ENCODE measurements around the gene RPL10A.

DNA sequence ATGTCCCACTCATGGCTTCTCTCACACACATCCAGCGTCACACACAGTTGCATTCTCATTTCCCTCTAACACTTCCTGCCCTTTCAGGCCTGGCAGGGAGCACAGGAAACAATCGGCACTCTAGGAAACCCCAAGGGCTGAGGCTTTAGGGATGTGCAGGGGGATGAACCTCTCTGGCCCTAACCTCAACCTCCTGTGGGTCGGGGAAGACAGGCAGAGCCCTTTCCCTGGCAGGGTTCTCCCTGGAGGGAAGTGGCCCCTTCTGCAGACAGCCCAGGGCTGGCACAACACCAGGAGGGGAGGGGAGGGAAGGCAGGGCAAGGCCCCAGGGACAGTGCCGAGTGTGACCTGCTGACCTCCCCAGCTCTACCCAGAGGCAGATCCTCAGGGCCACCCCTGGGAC is 26.0 kb downstream of the RPL10A start:
- TF ChIP-seq, protein P1, sequence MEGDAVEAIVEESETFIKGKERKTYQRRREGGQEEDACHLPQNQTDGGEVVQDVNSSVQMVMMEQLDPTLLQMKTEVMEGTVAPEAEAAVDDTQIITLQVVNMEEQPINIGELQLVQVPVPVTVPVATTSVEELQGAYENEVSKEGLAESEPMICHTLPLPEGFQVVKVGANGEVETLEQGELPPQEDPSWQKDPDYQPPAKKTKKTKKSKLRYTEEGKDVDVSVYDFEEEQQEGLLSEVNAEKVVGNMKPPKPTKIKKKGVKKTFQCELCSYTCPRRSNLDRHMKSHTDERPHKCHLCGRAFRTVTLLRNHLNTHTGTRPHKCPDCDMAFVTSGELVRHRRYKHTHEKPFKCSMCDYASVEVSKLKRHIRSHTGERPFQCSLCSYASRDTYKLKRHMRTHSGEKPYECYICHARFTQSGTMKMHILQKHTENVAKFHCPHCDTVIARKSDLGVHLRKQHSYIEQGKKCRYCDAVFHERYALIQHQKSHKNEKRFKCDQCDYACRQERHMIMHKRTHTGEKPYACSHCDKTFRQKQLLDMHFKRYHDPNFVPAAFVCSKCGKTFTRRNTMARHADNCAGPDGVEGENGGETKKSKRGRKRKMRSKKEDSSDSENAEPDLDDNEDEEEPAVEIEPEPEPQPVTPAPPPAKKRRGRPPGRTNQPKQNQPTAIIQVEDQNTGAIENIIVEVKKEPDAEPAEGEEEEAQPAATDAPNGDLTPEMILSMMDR (conservative IDR thresholded peaks at IDR 0.05), result no peak
- no peak for TF ChIP-seq ZFX (IDR thresholded peaks at IDR 0.05)

Data from C4-2B (cell line).